PC-3 (cell line): ENCODE data around the gene MRPL24. TPM values are rescaled to one million over a fixed set of nuclear protein-coding genes. Genes with fewer than 3 reads are reported as not detected.
A peak's percentile ranks its signal among the peaks of the same experiment; 100 is the strongest.

ENCODE experiments used
- ATAC-seq: fragments of 200-7000 bp; cut with Tn5 transposase; 2 replicates; pipeline ENCODE4 v1.9.1; 2020; ENCODE audit warnings: mild to moderate bottlenecking, moderate library complexity
- BruUV-seq: library from RNA; stranded (reverse); fragments of 400-500 nt; replicated peaks from 2 replicates; lab custom pipeline; 2021; lab: Mats Ljungman, UMichigan
- CTCF ChIA-PET: fragments of 300-600 bp; sonication (Branson Sonifier 250); formaldehyde crosslinking; loops from one replicate; lab custom pipeline; 2022; ENCODE audit warnings: antibody characterized with exemption; lab: Charles Lee
- POLR2A ChIA-PET: fragments of 300-600 bp; sonication (Branson Sonifier 250); formaldehyde crosslinking; loops from one replicate; lab custom pipeline; 2022; ENCODE audit warnings: antibody characterized with exemption; ENCODE audit not compliant: unreplicated experiment; lab: Charles Lee
- DNase-seq: peaks from one replicate; pipeline ENCODE4 v3.0.0-alpha.2; 2015
- H2AFZ ChIP-seq: fragments of 300-600 bp; sonication (generic); 2 replicates; pipeline ENCODE4 v1.6.0; 2016; ENCODE audit warnings: antibody characterized with exemption, low read length
- H3F3A ChIP-seq: fragments of 300-600 bp; sonication (generic); one replicate; pipeline ENCODE4 v1.6.0; 2017; ENCODE audit warnings: antibody characterized with exemption, low read length, control low read depth, mild to moderate bottlenecking; ENCODE audit not compliant: unreplicated experiment
- H3K27ac ChIP-seq: fragments of 300-600 bp; sonication (generic); 2 replicates; pipeline ENCODE4 v1.5.1; 2016; ENCODE audit warnings: mild to moderate bottlenecking, low read length
- H3K27me3 ChIP-seq: fragments of 300-600 bp; sonication (generic); 2 replicates; pipeline ENCODE4 v1.6.1; 2016; ENCODE audit warnings: low read length, mixed read lengths
- H3K36me3 ChIP-seq: fragments of 300-600 bp; sonication (generic); 2 replicates; pipeline ENCODE4 v1.6.1; 2016; ENCODE audit warnings: low read depth, mixed run types, low read length, mixed read lengths
- H3K4me1 ChIP-seq: fragments of 300-600 bp; sonication (generic); 2 replicates; pipeline ENCODE4 v1.5.1; 2016; ENCODE audit warnings: low read length; ENCODE audit not compliant: insufficient read depth
- H3K4me2 ChIP-seq: fragments of 300-600 bp; sonication (generic); 2 replicates; pipeline ENCODE4 v1.6.0; 2016; ENCODE audit warnings: low read length
- H3K4me3 ChIP-seq: fragments of 300-600 bp; sonication (generic); 2 replicates; pipeline ENCODE4 v1.5.1; 2016; ENCODE audit warnings: mild to moderate bottlenecking, low read length, mixed read lengths
- H3K79me2 ChIP-seq: fragments of 300-600 bp; sonication (generic); 2 replicates; pipeline ENCODE4 v1.6.1; 2017; ENCODE audit warnings: low read length, mixed read lengths
- H3K9ac ChIP-seq: fragments of 300-600 bp; sonication (generic); 2 replicates; pipeline ENCODE4 v1.6.0; 2016; ENCODE audit warnings: mild to moderate bottlenecking, low read length
- H3K9me2 ChIP-seq: fragments of 300-600 bp; sonication (generic); replicated peaks from 2 replicates; pipeline ENCODE4 v1.6.1; 2016; ENCODE audit warnings: mixed run types, low read length, mixed read lengths
- H3K9me3 ChIP-seq: fragments of 300-600 bp; sonication (generic); 2 replicates; pipeline ENCODE4 v1.6.1; 2016; ENCODE audit warnings: low read length, mixed read lengths
- H4K20me1 ChIP-seq: fragments of 300-600 bp; sonication (generic); 2 replicates; pipeline ENCODE4 v1.6.1; 2016; ENCODE audit warnings: low read length, mixed read lengths
- CTCF ChIP-seq: fragments of 300-600 bp; sonication (generic); conservative IDR thresholded peaks from 2 replicates; pipeline ENCODE4 v1.5.1; 2017; ENCODE audit warnings: antibody characterized with exemption, low read depth, mild to moderate bottlenecking, low read length
- EZH2 ChIP-seq: fragments of 300-600 bp; sonication (generic); IDR thresholded peaks from one replicate; pipeline ENCODE4 v1.6.1; 2017; ENCODE audit warnings: antibody characterized with exemption, mild to moderate bottlenecking, low read length; ENCODE audit not compliant: unreplicated experiment
- EZH2phosphoT487 ChIP-seq: fragments of 300-600 bp; sonication (generic); IDR thresholded peaks from 2 replicates; pipeline ENCODE4 v1.6.1; 2018; ENCODE audit warnings: mild to moderate bottlenecking, antibody characterized with exemption, low read length, borderline replicate concordance
- intact Hi-C: fragments of 100-400 bp; cut with micrococcal nuclease; formaldehyde crosslinking; loops from 2 replicates; pipeline ENCODE4 v1.9.0; 2023
- total RNA-seq: library from RNA; depleted of rRNA; stranded (reverse); fragments of >200 nt; gene quantifications from 2 replicates; pipeline ENCODE4 v1.2.3, GENCODE V29; 2014

MRPL24 gene
- total RNA-seq, 1 experiment from 2014 or later, result 275 TPM

GRCh38 chr1:156752843-156753482, 12.1 kb upstream of the MRPL24 start:
- H3K27me3 ChIP-seq, result no peaks in the 10 kb centered on the region
- H3K4me1 ChIP-seq, result peaks cover 33% of the 10 kb centered on the region
- no peak overlapping the region for H2AFZ ChIP-seq
- ChIA-PET POLR2A (interaction anchor here (0.6 kb wide), 1 partner anchor 820 kb away, joined by 6 read pairs; no protein-coding TSS in a partner anchor), CTCF (no interaction called here)
- peaks cover 5% of the 10 kb centered on the region; the same call in 1 of the 2 replicates for H3K36me3 ChIP-seq
- ATAC-seq, result no peak
- no peaks in the 10 kb centered on the region for H3K9me2 ChIP-seq
- peaks cover 50% of the 10 kb centered on the region for H3K79me2 ChIP-seq
- intact Hi-C loops, result loop anchor here (1.0 kb wide), 1 partner anchor 14 kb away; the partner anchor contains the start of gene PRCC
- no peak for DNase-seq
- no peak for TF ChIP-seq CTCF
- TF ChIP-seq EZH2phosphoT487, result no peak
- TF ChIP-seq EZH2, result no peak
- H4K20me1 ChIP-seq, result no peaks in the 10 kb centered on the region
- BruUV-seq, result no TSS peak
- H3K4me3 ChIP-seq, result peak overlapping the region; percentile 86
- no peaks in the 10 kb centered on the region for H3F3A ChIP-seq
- H3K4me2 ChIP-seq, result peak overlapping the region; percentile 88
- H3K27ac ChIP-seq, result no peak overlapping the region
- H3K9ac ChIP-seq, result no peak overlapping the region
- H3K9me3 ChIP-seq, result no peaks in the 10 kb centered on the region

GRCh38 chr1:156751757-156752481, 11.0 kb upstream of the MRPL24 start:
- Histone ChIP-seq H3K36me3 (peaks cover 5% of the 10 kb centered on the region; the same call in 1 of the 2 replicates), H3F3A (no peaks in the 10 kb centered on the region), H3K9ac (peak overlapping the region; percentile 99), H3K4me1 (peaks cover 41% of the 10 kb centered on the region), H4K20me1 (no peaks in the 10 kb centered on the region), H3K27me3 (no peaks in the 10 kb centered on the region), H3K4me2 (peak overlapping the region; percentile 88), H2AFZ (peak overlapping the region; percentile 94), H3K9me3 (no peaks in the 10 kb centered on the region), H3K4me3 (peak overlapping the region; percentile 86), H3K79me2 (peaks cover 59% of the 10 kb centered on the region), H3K9me2 (no peaks in the 10 kb centered on the region), H3K27ac (peak overlapping the region; percentile 60)
- ATAC-seq (peak; percentile 53), DNase-seq (peak; percentile 98)
- BruUV-seq, result TSS peak; percentile 27
- CTCF ChIA-PET, result interaction anchor here (1.0 to 1.2 kb wide), 2 partner anchors 24 to 25 kb away, joined by 5 to 7 read pairs; partner anchors contain the start of genes ISG20L2 and METTL25B
- TF ChIP-seq EZH2phosphoT487, result peak; percentile 87
- no peak for TF ChIP-seq EZH2
- no peak for TF ChIP-seq CTCF
- intact Hi-C loops, result loop anchor here (1.0 kb wide), 2 partner anchors 15 to 24 kb away; partner anchors contain the start of genes ISG20L2, METTL25B and PRCC
- POLR2A ChIA-PET, result interaction anchor here (0.5 to 1.2 kb wide), 7 partner anchors 11 to 819 kb away, joined by 3 to 12 read pairs (median 5); partner anchors contain the start of gene PRCC
